ENCODE data around the gene LETMD1. TPM values are rescaled to one million over a fixed set of nuclear protein-coding genes. Genes with fewer than 3 reads are reported as not detected.

Gene LETMD1
- total and polyA plus RNA-seq, 2 of the 13 experiments (the other 11 are each of a cell fraction or from before 2014, with no cell fraction given) = 43.3 to 87.7 TPM

DNA sequence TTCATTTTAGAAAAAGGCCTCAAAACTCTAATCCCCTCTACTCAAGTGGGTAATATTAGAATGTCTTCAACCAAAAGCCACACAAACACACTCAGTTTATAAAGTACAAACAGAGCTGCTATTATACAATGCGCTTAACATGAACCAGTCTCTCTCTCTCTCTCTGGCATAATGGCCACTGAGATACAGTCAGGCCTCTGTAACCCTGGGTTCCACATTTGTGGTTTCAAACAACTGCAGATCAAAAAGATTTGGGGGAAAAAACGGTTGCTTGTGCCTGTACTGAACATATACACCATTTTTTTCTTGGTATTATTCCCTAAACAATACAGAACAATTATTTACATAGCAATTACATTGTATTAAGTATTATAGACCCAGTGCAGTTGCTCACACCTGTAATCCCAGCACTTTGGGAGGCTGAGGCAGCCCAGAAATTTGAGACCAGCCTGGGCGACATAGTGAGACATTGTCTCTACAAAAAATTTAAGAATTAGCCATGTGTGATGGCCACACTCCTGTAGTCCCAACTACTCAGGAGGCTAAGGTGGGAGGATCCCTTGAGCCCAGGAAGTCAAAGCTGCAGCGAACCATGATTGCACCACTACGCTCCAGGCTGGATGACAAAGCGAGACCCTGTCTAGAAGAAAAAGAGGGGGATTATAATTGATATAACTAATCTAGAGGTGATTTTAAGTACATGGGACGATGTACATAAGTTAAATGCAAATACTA is 27.5 kb upstream of the LETMD1 start:
- Histone ChIP-seq H3K4me1 (ENCODE audit: insufficient read depth, low read length) (peaks cover 71% of the 10 kb centered on the region), H3K9me3 (ENCODE audit: low read length) (no peaks in the 10 kb centered on the region), H3K79me2 (ENCODE audit: insufficient read depth, low read length) (peaks cover 88% of the 10 kb centered on the region), H3K36me3 (replicated peaks in 1 of 2; ENCODE audit: control insufficient read depth in 1 of 2, insufficient read depth in 2 of 2, low read length in 2 of 2) (0 out of 5 replicates have a peak, but pooled peaks cover 0 to 7% of the 10 kb centered on the region in 2 experiments), H3K4me2 (ENCODE audit: low read depth, low read length) (no peak overlapping the region), H2AFZ (ENCODE audit: low read length) (no peak overlapping the region), H3K27ac (ENCODE audit: extremely low read length, insufficient read depth, low read length) (no peak overlapping the region), H3K27me3 (ENCODE audit: control insufficient read depth in 1 of 2, insufficient read depth in 2 of 2, low read length in 2 of 2) (no peaks in the 10 kb centered on the region; a peak in 1 of 5 replicates), H4K20me1 (ENCODE audit: insufficient read depth, low read length) (no peaks in the 10 kb centered on the region), H3K9ac (ENCODE audit: insufficient read depth, low read depth, low read length) (no peak overlapping the region), H3K4me3 (replicated peaks in 1 of 3; ENCODE audit: insufficient read depth in 1 of 3, low read depth in 2 of 3, low read length in 3 of 3) (no peak overlapping the region)
- ATAC-seq (no peak), FAIRE-seq (no peak), DNase-seq (ENCODE audit: low spot score) (no peak)
- 92% methylated on average over 7 of the region's 7 CpGs for WGBS (ENCODE audit: low lambda C conversion rate)
- in situ Hi-C loops (cut with HindIII; ENCODE audit: extremely low pct_ligation_motif_present, low pct_unique_long_range_greater_than_20kb) (loop anchor here (10.0 kb wide), 1 partner anchor 196 kb away; no protein-coding TSS in a partner anchor), intact Hi-C loops (cut with micrococcal nuclease; ENCODE audit: unreplicated experiment) (loop anchor here (10.0 kb wide), 1 partner anchor 1896 kb away; no protein-coding TSS in a partner anchor)
- CTCF ChIA-PET (ENCODE audit: low intra/inter-chr PET ratio, low total read pairs) = no interaction called here
- BruUV-seq (replicated peaks) = no TSS peak
- POLR2A ChIA-PET = no interaction called here
- TF ChIP-seq, protein P1, sequence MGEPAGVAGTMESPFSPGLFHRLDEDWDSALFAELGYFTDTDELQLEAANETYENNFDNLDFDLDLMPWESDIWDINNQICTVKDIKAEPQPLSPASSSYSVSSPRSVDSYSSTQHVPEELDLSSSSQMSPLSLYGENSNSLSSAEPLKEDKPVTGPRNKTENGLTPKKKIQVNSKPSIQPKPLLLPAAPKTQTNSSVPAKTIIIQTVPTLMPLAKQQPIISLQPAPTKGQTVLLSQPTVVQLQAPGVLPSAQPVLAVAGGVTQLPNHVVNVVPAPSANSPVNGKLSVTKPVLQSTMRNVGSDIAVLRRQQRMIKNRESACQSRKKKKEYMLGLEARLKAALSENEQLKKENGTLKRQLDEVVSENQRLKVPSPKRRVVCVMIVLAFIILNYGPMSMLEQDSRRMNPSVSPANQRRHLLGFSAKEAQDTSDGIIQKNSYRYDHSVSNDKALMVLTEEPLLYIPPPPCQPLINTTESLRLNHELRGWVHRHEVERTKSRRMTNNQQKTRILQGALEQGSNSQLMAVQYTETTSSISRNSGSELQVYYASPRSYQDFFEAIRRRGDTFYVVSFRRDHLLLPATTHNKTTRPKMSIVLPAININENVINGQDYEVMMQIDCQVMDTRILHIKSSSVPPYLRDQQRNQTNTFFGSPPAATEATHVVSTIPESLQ (CRISPR knock-in tag; conservative IDR thresholded peaks at IDR 0.05) = no peak
- TF ChIP-seq ZNF552 (CRISPR knock-in tag; IDR thresholded peaks at IDR 0.05; ENCODE audit: borderline replicate concordance) (no peak), TP53 (CRISPR knock-in tag; conservative IDR thresholded peaks at IDR 0.05) (no peak), ZNF230 (CRISPR knock-in tag; IDR thresholded peaks at IDR 0.05) (no peak), MBD4 (IDR thresholded peaks at IDR 0.05; ENCODE audit: borderline replicate concordance, low read length) (no peak), KLF16 (CRISPR knock-in tag; IDR thresholded peaks at IDR 0.05) (no peak)
- TF ChIP-seq, protein P2, sequence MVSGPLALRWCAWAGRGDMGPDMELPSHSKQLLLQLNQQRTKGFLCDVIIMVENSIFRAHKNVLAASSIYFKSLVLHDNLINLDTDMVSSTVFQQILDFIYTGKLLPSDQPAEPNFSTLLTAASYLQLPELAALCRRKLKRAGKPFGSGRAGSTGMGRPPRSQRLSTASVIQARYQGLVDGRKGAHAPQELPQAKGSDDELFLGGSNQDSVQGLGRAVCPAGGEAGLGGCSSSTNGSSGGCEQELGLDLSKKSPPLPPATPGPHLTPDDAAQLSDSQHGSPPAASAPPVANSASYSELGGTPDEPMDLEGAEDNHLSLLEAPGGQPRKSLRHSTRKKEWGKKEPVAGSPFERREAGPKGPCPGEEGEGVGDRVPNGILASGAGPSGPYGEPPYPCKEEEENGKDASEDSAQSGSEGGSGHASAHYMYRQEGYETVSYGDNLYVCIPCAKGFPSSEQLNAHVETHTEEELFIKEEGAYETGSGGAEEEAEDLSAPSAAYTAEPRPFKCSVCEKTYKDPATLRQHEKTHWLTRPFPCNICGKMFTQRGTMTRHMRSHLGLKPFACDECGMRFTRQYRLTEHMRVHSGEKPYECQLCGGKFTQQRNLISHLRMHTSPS (CRISPR knock-in tag; IDR thresholded peaks at IDR 0.05; ENCODE audit: low read depth) = no peak
- TF ChIP-seq, protein P3, sequence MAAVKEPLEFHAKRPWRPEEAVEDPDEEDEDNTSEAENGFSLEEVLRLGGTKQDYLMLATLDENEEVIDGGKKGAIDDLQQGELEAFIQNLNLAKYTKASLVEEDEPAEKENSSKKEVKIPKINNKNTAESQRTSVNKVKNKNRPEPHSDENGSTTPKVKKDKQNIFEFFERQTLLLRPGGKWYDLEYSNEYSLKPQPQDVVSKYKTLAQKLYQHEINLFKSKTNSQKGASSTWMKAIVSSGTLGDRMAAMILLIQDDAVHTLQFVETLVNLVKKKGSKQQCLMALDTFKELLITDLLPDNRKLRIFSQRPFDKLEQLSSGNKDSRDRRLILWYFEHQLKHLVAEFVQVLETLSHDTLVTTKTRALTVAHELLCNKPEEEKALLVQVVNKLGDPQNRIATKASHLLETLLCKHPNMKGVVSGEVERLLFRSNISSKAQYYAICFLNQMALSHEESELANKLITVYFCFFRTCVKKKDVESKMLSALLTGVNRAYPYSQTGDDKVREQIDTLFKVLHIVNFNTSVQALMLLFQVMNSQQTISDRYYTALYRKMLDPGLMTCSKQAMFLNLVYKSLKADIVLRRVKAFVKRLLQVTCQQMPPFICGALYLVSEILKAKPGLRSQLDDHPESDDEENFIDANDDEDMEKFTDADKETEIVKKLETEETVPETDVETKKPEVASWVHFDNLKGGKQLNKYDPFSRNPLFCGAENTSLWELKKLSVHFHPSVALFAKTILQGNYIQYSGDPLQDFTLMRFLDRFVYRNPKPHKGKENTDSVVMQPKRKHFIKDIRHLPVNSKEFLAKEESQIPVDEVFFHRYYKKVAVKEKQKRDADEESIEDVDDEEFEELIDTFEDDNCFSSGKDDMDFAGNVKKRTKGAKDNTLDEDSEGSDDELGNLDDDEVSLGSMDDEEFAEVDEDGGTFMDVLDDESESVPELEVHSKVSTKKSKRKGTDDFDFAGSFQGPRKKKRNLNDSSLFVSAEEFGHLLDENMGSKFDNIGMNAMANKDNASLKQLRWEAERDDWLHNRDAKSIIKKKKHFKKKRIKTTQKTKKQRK (IDR thresholded peaks at IDR 0.05; ENCODE audit: low read length) = no peak
- TF ChIP-seq, protein P4, sequence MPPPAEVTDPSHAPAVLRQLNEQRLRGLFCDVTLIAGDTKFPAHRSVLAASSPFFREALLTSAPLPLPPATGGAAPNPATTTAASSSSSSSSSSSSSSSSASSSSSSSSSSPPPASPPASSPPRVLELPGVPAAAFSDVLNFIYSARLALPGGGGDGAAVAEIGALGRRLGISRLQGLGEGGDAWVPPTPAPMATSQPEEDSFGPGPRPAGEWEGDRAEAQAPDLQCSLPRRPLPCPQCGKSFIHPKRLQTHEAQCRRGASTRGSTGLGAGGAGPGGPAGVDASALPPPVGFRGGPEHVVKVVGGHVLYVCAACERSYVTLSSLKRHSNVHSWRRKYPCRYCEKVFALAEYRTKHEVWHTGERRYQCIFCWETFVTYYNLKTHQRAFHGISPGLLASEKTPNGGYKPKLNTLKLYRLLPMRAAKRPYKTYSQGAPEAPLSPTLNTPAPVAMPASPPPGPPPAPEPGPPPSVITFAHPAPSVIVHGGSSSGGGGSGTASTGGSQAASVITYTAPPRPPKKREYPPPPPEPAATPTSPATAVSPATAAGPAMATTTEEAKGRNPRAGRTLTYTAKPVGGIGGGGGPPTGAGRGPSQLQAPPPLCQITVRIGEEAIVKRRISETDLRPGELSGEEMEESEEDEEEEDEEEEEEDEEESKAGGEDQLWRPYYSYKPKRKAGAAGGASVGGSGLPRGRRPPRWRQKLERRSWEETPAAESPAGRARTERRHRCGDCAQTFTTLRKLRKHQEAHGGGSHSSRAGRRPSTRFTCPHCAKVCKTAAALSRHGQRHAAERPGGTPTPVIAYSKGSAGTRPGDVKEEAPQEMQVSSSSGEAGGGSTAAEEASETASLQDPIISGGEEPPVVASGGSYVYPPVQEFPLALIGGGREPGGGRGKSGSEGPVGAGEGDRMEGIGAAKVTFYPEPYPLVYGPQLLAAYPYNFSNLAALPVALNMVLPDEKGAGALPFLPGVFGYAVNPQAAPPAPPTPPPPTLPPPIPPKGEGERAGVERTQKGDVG (CRISPR knock-in tag; IDR thresholded peaks at IDR 0.05; ENCODE audit: borderline replicate concordance) = no peak
- TF ChIP-seq, protein P5, sequence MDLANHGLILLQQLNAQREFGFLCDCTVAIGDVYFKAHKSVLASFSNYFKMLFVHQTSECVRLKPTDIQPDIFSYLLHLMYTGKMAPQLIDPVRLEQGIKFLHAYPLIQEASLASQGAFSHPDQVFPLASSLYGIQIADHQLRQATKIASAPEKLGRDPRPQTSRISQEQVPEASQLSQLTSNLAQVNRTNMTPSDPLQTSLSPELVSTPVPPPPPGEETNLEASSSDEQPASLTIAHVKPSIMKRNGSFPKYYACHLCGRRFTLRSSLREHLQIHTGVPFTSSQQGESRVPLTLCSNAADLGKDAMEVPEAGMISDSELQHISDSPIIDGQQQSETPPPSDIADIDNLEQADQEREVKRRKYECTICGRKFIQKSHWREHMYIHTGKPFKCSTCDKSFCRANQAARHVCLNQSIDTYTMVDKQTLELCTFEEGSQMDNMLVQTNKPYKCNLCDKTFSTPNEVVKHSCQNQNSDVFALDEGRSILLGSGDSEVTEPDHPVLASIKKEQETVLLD (CRISPR knock-in tag; IDR thresholded peaks at IDR 0.05; ENCODE audit: low read depth) = no peak
